Measurements from ENCODE around the gene RELN.

The RELN gene

DNA sequence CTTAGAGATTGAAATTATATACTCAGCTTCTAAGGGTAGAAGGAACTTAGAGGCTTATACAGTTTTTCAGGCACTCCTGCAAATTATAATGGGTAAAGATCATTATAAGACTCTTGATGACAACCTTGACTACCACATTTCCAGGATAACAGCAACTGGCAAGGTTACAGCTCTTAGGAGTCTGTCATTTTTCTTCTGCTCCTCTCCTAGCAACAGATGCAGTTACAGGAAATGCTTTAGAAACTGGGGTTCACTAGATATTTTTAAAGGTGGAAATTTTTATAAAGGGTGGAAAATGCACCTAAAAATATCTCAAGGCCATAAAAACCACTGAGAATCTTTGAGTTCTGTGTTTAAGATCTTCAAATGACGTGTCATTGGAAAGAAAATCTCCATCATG, 185.8 kb downstream of the RELN start:
- H3K4me3 ChIP-seq (ENCODE audit: low read depth in 1 of 2, low read length in 1 of 2) = no peak overlapping the region
- no peaks in the 10 kb centered on the region for H3K9me3 ChIP-seq
- no peaks in the 10 kb centered on the region for H3K27me3 ChIP-seq
- TF ChIP-seq, protein P1, sequence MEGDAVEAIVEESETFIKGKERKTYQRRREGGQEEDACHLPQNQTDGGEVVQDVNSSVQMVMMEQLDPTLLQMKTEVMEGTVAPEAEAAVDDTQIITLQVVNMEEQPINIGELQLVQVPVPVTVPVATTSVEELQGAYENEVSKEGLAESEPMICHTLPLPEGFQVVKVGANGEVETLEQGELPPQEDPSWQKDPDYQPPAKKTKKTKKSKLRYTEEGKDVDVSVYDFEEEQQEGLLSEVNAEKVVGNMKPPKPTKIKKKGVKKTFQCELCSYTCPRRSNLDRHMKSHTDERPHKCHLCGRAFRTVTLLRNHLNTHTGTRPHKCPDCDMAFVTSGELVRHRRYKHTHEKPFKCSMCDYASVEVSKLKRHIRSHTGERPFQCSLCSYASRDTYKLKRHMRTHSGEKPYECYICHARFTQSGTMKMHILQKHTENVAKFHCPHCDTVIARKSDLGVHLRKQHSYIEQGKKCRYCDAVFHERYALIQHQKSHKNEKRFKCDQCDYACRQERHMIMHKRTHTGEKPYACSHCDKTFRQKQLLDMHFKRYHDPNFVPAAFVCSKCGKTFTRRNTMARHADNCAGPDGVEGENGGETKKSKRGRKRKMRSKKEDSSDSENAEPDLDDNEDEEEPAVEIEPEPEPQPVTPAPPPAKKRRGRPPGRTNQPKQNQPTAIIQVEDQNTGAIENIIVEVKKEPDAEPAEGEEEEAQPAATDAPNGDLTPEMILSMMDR (IDR thresholded peaks at IDR 0.05) = no peak
- H3K36me3 ChIP-seq = no peaks in the 10 kb centered on the region
- H3K4me1 ChIP-seq (ENCODE audit: control insufficient read depth in 1 of 2, insufficient read depth in 1 of 2, low read depth in 1 of 2, low read length in 1 of 2) = no peaks in the 10 kb centered on the region
- H3K27ac ChIP-seq = no peak overlapping the region

DNA sequence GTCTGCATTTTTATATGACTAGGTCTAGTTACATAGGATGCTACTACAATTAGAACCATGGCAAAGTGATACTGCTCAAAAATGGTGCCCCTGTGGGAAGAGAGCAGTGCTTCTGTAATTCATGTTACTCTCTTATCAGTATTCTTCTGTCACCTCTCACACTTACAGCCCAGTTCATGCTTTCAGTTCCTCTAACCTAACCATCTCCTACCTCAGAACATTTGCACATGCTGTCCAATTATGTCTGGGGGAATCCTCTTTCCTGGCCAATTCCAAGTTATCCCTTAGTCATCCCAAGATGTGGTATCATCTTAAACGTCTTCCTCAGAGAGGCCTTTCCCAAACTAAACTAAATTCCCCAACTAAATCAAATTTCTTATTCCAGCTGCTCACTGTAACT, 190.2 kb downstream of the RELN start:
- Histone ChIP-seq H3K4me1 (ENCODE audit: control insufficient read depth in 1 of 2, insufficient read depth in 1 of 2, low read depth in 1 of 2, low read length in 1 of 2) (no peaks in the 10 kb centered on the region), H3K4me3 (ENCODE audit: low read depth in 1 of 2, low read length in 1 of 2) (no peak overlapping the region), H3K36me3 (no peaks in the 10 kb centered on the region), H3K27me3 (no peaks in the 10 kb centered on the region), H3K27ac (no peak overlapping the region), H3K9me3 (no peaks in the 10 kb centered on the region)
- TF ChIP-seq, protein P1 (IDR thresholded peaks at IDR 0.05) = no peak

DNA sequence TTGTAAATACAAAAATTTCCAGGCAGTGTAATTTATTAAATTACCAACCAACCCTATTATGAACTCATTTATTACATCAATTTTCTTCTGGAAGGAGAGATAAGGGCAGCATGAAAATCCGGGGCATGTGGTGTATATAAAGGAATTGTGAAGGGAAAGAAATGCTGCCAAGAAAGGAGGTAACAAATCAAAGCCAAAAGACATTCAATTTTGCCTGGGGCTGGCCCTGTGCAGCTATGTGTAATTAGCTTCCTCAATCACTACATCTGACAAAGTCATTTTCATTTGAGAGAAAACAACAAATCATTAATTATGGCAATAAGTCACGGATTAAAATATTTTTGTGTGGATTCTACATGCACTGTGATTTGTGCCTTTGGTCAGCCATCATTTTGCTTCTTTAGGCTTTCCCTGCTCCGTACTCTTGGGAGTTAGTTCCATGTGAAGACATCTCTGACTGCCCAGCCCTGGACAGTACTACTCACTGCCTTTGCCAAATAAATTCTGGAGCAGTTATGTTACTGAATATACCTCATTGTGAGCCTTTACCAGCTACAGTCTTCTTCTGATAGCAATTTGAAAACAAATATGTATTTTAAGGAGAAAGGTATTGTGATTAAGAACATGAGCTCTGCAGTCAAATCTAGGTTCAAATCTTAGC, 191.7 kb downstream of the RELN start:
- H3K27ac ChIP-seq = no peak overlapping the region
- H3K4me3 ChIP-seq (ENCODE audit: low read depth in 1 of 2, low read length in 1 of 2) = no peak overlapping the region
- H3K4me1 ChIP-seq (ENCODE audit: control insufficient read depth in 1 of 2, insufficient read depth in 1 of 2, low read depth in 1 of 2, low read length in 1 of 2) = no peaks in the 10 kb centered on the region
- H3K9me3 ChIP-seq = no peaks in the 10 kb centered on the region
- TF ChIP-seq, protein P1 (IDR thresholded peaks at IDR 0.05) = no peak
- no peaks in the 10 kb centered on the region for H3K36me3 ChIP-seq
- no peaks in the 10 kb centered on the region for H3K27me3 ChIP-seq

DNA sequence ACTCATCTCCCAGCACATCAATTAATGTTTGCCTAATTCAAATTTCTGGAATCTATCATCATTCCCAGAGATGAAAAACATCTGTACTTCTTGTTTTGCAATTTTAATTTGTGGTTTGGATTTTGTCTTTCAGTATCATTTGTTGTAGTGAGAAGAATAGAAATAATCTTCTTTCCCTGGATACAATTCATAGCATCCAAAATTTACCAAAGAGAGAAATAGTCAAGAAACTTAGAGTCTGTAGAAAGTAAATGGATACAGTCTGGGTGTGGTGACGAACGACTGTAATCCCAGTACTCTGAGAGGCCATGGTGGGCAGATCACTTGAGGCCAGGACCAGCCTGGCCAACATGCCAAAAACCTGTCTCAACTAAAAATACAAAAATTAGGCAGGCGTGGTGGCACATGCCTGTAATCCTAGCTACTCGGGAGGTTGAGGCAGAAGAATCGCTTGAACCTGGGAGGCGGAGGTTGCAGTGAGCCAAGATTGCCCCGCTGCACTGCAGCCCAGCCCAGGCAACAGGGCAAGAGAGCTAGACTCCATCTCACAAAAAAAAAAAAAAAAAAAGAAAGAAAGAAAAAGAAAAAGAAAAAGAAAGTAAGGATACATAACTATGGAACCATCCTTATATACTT, 193.0 kb downstream of the RELN start:
- Histone ChIP-seq H3K9me3 (no peaks in the 10 kb centered on the region), H3K36me3 (no peaks in the 10 kb centered on the region), H3K27me3 (no peaks in the 10 kb centered on the region), H3K4me3 (ENCODE audit: low read depth in 1 of 2, low read length in 1 of 2) (no peak overlapping the region), H3K27ac (no peak overlapping the region), H3K4me1 (ENCODE audit: control insufficient read depth in 1 of 2, insufficient read depth in 1 of 2, low read depth in 1 of 2, low read length in 1 of 2) (no peaks in the 10 kb centered on the region)
- TF ChIP-seq, protein P1 (IDR thresholded peaks at IDR 0.05) = no peak

DNA sequence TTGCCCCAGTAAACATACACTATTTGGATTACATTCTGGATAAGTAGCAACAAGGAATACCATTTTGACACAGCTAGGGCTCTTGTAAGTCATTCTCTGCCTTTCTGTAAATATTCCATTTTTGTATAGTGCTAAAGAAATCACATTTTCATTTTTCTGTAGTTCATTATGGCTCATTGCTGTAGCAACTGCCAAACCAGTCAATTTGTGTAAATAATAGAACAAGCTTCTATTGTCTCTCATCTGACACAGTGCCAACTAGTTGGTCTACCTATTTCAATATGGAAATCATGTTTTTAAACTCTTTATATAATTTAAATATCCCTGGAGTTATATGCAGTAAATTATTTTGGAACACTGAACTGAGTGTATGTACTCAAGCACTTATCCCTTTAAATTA, 193.7 kb downstream of the RELN start:
- no peaks in the 10 kb centered on the region for H3K4me1 ChIP-seq (ENCODE audit: control insufficient read depth in 1 of 2, insufficient read depth in 1 of 2, low read depth in 1 of 2, low read length in 1 of 2)
- TF ChIP-seq, protein P1 (IDR thresholded peaks at IDR 0.05) = no peak
- H3K36me3 ChIP-seq = no peaks in the 10 kb centered on the region
- no peaks in the 10 kb centered on the region for H3K27me3 ChIP-seq
- no peak overlapping the region for H3K27ac ChIP-seq
- no peaks in the 10 kb centered on the region for H3K9me3 ChIP-seq
- no peak overlapping the region for H3K4me3 ChIP-seq (ENCODE audit: low read depth in 1 of 2, low read length in 1 of 2)

Measured in neutrophil (primary cell).